Embryonic facial prominence (tissue), 1 donor: Measurements from ENCODE around the gene ZNF469.

Experiments used
- DNase-seq: peaks from one replicate; pipeline ENCODE4 v3.0.0-alpha.2; 2016; ENCODE audit errors: extremely low spot score

The ZNF469 gene

GRCh38 chr16:88428156-88428555, 45.4 kb downstream of the ZNF469 start:
- DNase-seq: no peak

DNA sequence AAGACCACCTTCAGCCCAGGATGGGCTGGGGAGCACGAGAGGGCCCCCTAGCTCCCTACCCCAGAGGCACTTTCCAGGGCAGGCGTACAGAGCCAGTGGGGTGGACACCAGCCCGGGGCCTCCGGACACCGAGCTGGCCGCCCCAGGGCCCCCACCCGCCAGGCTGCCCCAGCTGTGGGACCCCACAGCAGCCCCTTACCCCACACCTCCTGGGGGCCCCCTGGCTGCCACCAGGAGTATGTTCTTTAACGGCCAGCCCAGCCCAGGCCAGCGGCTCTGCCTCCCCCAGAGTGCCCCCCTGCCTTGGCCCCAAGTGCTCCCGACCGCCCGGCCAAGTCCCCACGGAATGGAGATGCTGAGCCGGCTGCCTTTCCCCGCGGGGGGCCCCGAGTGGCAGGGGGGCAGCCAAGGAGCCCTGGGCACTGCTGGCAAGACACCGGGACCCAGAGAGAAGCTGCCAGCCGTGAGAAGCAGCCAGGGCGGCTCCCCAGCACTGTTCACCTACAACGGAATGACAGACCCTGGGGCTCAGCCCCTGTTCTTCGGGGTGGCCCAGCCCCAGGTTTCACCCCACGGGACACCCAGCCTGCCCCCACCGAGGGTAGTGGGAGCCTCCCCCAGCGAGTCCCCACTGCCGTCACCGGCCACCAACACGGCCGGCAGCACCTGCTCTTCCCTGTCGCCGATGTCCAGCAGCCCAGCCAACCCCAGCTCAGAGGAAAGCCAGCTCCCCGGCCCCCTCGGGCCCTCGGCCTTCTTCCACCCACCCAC, 46.0 kb downstream of the ZNF469 start:
- no peak for DNase-seq

GRCh38 chr16:88429387-88430184, 46.8 kb downstream of the ZNF469 start:
- DNase-seq: no peak

DNA sequence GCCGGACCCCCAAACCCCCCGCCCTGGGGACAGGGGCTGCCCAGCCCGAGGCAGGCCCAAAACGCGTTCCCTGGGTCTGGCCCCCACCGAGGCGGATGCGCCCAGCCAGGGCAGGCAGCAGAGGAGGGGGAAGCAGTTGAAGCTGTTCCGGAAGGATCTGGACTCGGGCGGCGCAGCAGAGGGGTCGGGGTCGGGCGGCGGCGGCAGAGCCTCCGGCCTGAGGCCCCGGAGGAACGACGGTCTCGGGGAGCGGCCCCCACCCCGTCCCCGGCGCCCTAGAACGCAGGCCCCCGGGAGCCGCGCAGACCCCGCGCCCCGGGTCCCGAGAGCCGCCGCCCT, 47.4 kb downstream of the ZNF469 start:
- no peak for DNase-seq

DNA sequence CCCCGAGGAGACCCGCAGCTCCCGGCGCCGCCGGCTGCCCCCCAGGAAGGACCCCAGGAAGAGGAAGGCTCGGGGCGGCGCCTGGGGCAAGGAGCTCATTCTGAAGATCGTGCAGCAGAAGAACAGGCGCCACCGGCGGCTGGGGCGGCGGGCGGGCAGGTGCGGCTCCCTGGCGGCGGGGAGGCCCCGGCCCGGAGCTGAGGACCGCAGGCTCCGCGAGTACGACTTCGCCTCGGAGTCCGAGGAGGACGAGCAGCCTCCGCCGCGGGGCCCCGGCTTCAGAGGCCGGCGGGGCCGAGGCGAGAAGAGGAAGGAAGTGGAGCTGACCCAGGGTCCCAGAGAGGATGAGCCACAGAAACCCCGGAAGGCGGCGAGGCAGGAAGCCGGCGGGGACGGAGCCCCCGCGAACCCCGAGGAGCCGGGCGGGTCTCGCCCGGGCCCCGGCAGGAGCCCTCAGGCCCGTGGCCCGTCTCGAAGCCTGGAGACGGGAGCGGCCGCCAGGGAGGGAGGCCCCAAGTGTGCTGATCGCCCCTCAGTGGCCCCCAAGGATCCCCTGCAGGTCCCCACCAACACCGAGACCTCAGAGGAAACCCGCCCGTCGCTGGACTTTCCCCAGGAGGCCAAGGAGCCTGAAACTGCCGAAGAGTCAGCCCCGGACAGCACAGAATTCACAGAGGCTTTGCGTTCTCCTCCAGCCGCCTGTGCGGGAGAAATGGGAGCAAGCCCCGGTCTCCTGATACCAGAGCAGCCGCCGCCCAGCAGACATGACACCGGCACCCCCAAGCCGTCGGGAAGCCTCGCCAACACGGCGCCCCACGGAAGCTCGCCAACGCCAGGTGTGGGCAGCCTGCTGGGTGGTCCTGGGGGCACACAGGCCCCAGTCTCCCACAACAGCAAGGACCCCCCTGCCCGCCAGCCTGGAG, 48.0 kb downstream of the ZNF469 start:
- DNase-seq: no peak

GRCh38 chr16:88431651-88432050, 48.9 kb downstream of the ZNF469 start:
- no peak for DNase-seq

DNA sequence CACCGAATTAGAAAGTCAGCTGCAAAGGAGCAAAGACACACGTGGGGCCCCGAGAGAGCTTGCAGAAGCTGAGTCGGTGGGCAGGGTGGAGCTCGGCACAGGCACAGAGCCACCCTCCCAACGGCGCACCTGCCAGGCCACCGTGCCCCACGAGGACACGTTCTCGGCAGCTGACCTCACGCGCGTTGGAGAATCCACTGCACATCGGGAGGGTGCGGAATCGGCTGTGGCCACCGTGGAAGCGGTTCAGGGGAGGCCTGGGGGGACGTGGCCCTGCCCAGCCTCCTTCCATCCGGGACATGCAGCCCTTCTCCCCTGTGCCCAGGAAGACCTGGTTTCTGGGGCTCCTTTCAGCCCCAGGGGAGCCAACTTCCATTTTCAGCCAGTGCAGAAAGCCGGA, 49.4 kb downstream of the ZNF469 start:
- DNase-seq: no peak
